H1 (cell line): Measurements from ENCODE around the gene GABRQ. TPM values are rescaled to one million over a fixed set of nuclear protein-coding genes. Genes with fewer than 3 reads are reported as not detected.

Source experiments
- CTCF ChIA-PET: fragments of 300-600 bp; sonication (Branson Sonifier 250); formaldehyde crosslinking; loops from one replicate; lab custom pipeline; 2021; ENCODE audit not compliant: partially characterized antibody; lab: Charles Lee
- POLR2A ChIA-PET: fragments of 300-600 bp; sonication (Branson Sonifier 250); formaldehyde crosslinking; loops from one replicate; lab custom pipeline; 2021; ENCODE audit warnings: inconsistent platforms; ENCODE audit not compliant: partially characterized antibody; lab: Charles Lee
- DNase-seq, 2 experiments: peaks; one replicate each; pipeline versions ENCODE4 v3.0.0 to v3.0.0-alpha.2; 2010 to 2022; ENCODE audit warnings: low spot score in 2 of 2, low read depth in 1 of 2, mixed read lengths in 1 of 2
- FAIRE-seq: peaks from 2 replicates; lab custom pipeline; 2011; peaks lifted over from hg19 to GRCh38; lab: Jason Lieb, UNC
- H2AFZ ChIP-seq: 2 replicates; pipeline ENCODE4 v1.8.1; 2012; ENCODE audit warnings: low read length, inconsistent platforms
- H2AK5ac ChIP-seq: 2 replicates; pipeline ENCODE4 v1.6.1; 2013; ENCODE audit warnings: low read depth, low read length
- H2BK120ac ChIP-seq: replicated peaks from 2 replicates; pipeline ENCODE3; 2013; ENCODE audit warnings: low read depth, low read length, inconsistent platforms
- H2BK12ac ChIP-seq: 2 replicates; pipeline ENCODE4 v1.6.1; 2013; ENCODE audit warnings: low read depth, low read length
- H2BK15ac ChIP-seq: 2 replicates; pipeline ENCODE4 v1.6.1; 2013; ENCODE audit warnings: low read length
- H2BK20ac ChIP-seq: 2 replicates; pipeline ENCODE4 v1.6.1; 2013; ENCODE audit warnings: low read length
- H2BK5ac ChIP-seq: 2 replicates; pipeline ENCODE4 v1.6.1; 2013; ENCODE audit warnings: low read depth, low read length
- H3K14ac ChIP-seq: 2 replicates; pipeline ENCODE4 v1.6.1; 2013; ENCODE audit warnings: inconsistent platforms; ENCODE audit not compliant: insufficient read length
- H3K18ac ChIP-seq: 2 replicates; pipeline ENCODE4 v1.6.1; 2013; ENCODE audit warnings: low read length; ENCODE audit errors: extremely low read depth
- H3K23ac ChIP-seq: 2 replicates; pipeline ENCODE4 v1.6.1; 2013; ENCODE audit warnings: inconsistent platforms; ENCODE audit not compliant: insufficient read length
- H3K23me2 ChIP-seq: 2 replicates; pipeline ENCODE4 v1.6.1; 2013; ENCODE audit warnings: low read depth, low read length
- H3K27ac ChIP-seq: 2 replicates; pipeline ENCODE4 v1.6.1; 2011; ENCODE audit warnings: low read depth, low read length, inconsistent platforms
- H3K27me3 ChIP-seq, 4 experiments: replicated peaks in 1 of 4; 1 replicate in 1 of 4; 2 replicates in 3 of 4; pipeline versions ENCODE4 v1.6.1 to v1.8.1; 2011 to 2013; ENCODE audit warnings: low read length in 3 of 4, mild to moderate bottlenecking in 3 of 4, inconsistent platforms in 2 of 4, mixed read lengths in 2 of 4, moderate library complexity in 1 of 4; ENCODE audit not compliant: control insufficient read depth in 3 of 4, insufficient read depth in 3 of 4; ENCODE audit errors: extremely low read depth in 1 of 4
- H3K36me3 ChIP-seq, 4 experiments: 2 replicates each; pipeline versions ENCODE4 v1.6.1 to v1.8.1; 2011 to 2013; ENCODE audit warnings: mild to moderate bottlenecking in 4 of 4, low read length in 3 of 4, moderate library complexity in 2 of 4, control low read depth in 1 of 4, inconsistent platforms in 1 of 4; ENCODE audit not compliant: insufficient read depth in 4 of 4, control insufficient read depth in 2 of 4
- H3K4ac ChIP-seq: replicated peaks from 2 replicates; pipeline ENCODE3; 2013; ENCODE audit warnings: low read length, low read depth, mixed read lengths, inconsistent platforms; ENCODE audit not compliant: insufficient read length
- H3K4me1 ChIP-seq, 4 experiments: replicated peaks in 1 of 4; 1 replicate in 1 of 4; 2 replicates in 3 of 4; pipeline versions ENCODE4 v1.6.1 to v1.8.1; 2011 to 2013; ENCODE audit warnings: low read length in 3 of 4, inconsistent platforms in 2 of 4, mixed read lengths in 1 of 4; ENCODE audit not compliant: insufficient read depth in 4 of 4, control insufficient read depth in 3 of 4
- H3K4me2 ChIP-seq, 2 experiments: 2 replicates each; pipeline versions ENCODE4 v1.6.1 to v1.8.1; 2011 to 2013; ENCODE audit warnings: low read depth in 2 of 2, low read length in 2 of 2, control low read depth in 1 of 2, inconsistent platforms in 1 of 2, mild to moderate bottlenecking in 1 of 2; ENCODE audit not compliant: insufficient read depth in 1 of 2
- H3K4me3 ChIP-seq, 4 experiments: fragments of 200-600, 300-600 bp in 1 of 4; sonication (generic), shearing (Covaris generic), sonication (Bioruptor Twin) in 1 of 4; 2 replicates each; pipeline versions ENCODE4 v1.5.1 to v1.8.1; 2011 to 2016; ENCODE audit warnings: low read length in 4 of 4, low read depth in 3 of 4, control low read depth in 2 of 4, inconsistent platforms in 2 of 4, mild to moderate bottlenecking in 2 of 4, mixed read lengths in 1 of 4, moderate library complexity in 1 of 4; ENCODE audit not compliant: insufficient read depth in 2 of 4; ENCODE audit errors: extremely low read depth in 1 of 4
- H3K56ac ChIP-seq: replicated peaks from 2 replicates; pipeline ENCODE3; 2013; ENCODE audit warnings: low read depth, mild to moderate bottlenecking, mixed read lengths, low read length, inconsistent platforms; ENCODE audit not compliant: insufficient read length
- H3K79me1 ChIP-seq: 2 replicates; pipeline ENCODE4 v1.6.1; 2013; ENCODE audit warnings: low read depth, low read length, control low read depth
- H3K79me2 ChIP-seq, 2 experiments: 2 replicates each; pipeline versions ENCODE4 v1.6.1 to v1.8.1; 2012 to 2013; ENCODE audit warnings: low read length in 2 of 2, mild to moderate bottlenecking in 2 of 2, inconsistent platforms in 1 of 2; ENCODE audit not compliant: insufficient read depth in 2 of 2, control insufficient read depth in 1 of 2
- H3K9ac ChIP-seq, 4 experiments: replicated peaks in 1 of 4; 1 replicate in 1 of 4; 2 replicates in 3 of 4; pipeline versions ENCODE4 v1.6.1 to v1.8.1; 2011 to 2013; ENCODE audit warnings: low read depth in 3 of 4, low read length in 3 of 4, control low read depth in 2 of 4, mild to moderate bottlenecking in 2 of 4, moderate library complexity in 2 of 4, inconsistent platforms in 1 of 4; ENCODE audit errors: extremely low read depth in 1 of 4
- H3K9me3 ChIP-seq, 2 experiments: 2 replicates each; pipeline versions ENCODE4 v1.6.1 to v1.8.1; 2012 to 2013; ENCODE audit warnings: mild to moderate bottlenecking in 2 of 2, moderate library complexity in 2 of 2, control low read depth in 1 of 2, inconsistent platforms in 1 of 2, low read depth in 1 of 2, low read length in 1 of 2, mixed read lengths in 1 of 2; ENCODE audit not compliant: insufficient read depth in 2 of 2
- H4K20me1 ChIP-seq, 2 experiments: replicated peaks in 1 of 2; 2 replicates each; pipeline versions ENCODE3 to v1.8.1; 2011 to 2013; ENCODE audit warnings: inconsistent platforms in 2 of 2, low read length in 2 of 2, mild to moderate bottlenecking in 1 of 2; ENCODE audit not compliant: insufficient read depth in 2 of 2, control insufficient read depth in 1 of 2
- H4K5ac ChIP-seq: 2 replicates; pipeline ENCODE4 v1.6.1; 2013; ENCODE audit warnings: low read length, low read depth, mixed read lengths, inconsistent platforms; ENCODE audit not compliant: insufficient read length
- H4K8ac ChIP-seq: 2 replicates; pipeline ENCODE4 v1.8.0; 2013; ENCODE audit warnings: mild to moderate bottlenecking, moderate library complexity, low read length, inconsistent platforms; ENCODE audit not compliant: insufficient read depth; ENCODE audit errors: extremely low read depth
- H4K91ac ChIP-seq: replicated peaks from 2 replicates; pipeline ENCODE3; 2013; ENCODE audit warnings: low read length, mixed read lengths, inconsistent platforms; ENCODE audit not compliant: insufficient read length
- ASH2L ChIP-seq: fragments of 200-600, 300-600 bp; sonication (generic); IDR thresholded peaks from one replicate; pipeline ENCODE4 v1.7.1; 2017; ENCODE audit warnings: low read length
- BACH1 ChIP-seq: IDR thresholded peaks from 2 replicates; pipeline ENCODE4 v1.6.1; 2012; ENCODE audit warnings: low read length, improper control_type of control experiment
- CHD1 ChIP-seq: IDR thresholded peaks from 2 replicates; pipeline ENCODE4 v1.6.1; 2012; ENCODE audit warnings: low read depth, low read length, improper control_type of control experiment
- CHD2 ChIP-seq: IDR thresholded peaks from 2 replicates; pipeline ENCODE4 v1.6.1; 2012; ENCODE audit warnings: low read length, improper control_type of control experiment
- EZH2 ChIP-seq: fragments of 200-600 bp; sonication (generic); IDR thresholded peaks from 2 replicates; pipeline ENCODE4 v1.7.1; 2012; ENCODE audit warnings: low read depth, mild to moderate bottlenecking, moderate library complexity, low read length, inconsistent platforms; ENCODE audit not compliant: severe bottlenecking
- KDM4A ChIP-seq: IDR thresholded peaks from one replicate; pipeline ENCODE4 v1.7.1; 2012; ENCODE audit warnings: low read depth, mild to moderate bottlenecking, moderate library complexity, low read length, inconsistent platforms; ENCODE audit not compliant: severe bottlenecking
- POLR2AphosphoS5 ChIP-seq: IDR thresholded peaks from 2 replicates; pipeline ENCODE4 v1.6.1; 2011; ENCODE audit warnings: low read depth, low read length
- RNF2 ChIP-seq: fragments of 200-900, 300-1000 bp; sonication (generic); IDR thresholded peaks from 2 replicates; pipeline ENCODE4 v1.7.1; 2016; ENCODE audit warnings: borderline replicate concordance, low read depth, mild to moderate bottlenecking, antibody characterized with exemption, low read length; ENCODE audit not compliant: poor library complexity, severe bottlenecking; ENCODE audit errors: missing control alignments
- RXRA ChIP-seq: IDR thresholded peaks from 2 replicates; pipeline ENCODE4 v1.6.1; 2011; ENCODE audit warnings: low read depth, mild to moderate bottlenecking, low read length, moderate library complexity; ENCODE audit not compliant: insufficient read depth
- SIX5 ChIP-seq: IDR thresholded peaks from 2 replicates; pipeline ENCODE4 v1.6.1; 2011; ENCODE audit warnings: mild to moderate bottlenecking, low read depth, low read length
- SP1 ChIP-seq: IDR thresholded peaks from 2 replicates; pipeline ENCODE4 v1.6.1; 2011; ENCODE audit warnings: low read depth, low read length
- TBP ChIP-seq: IDR thresholded peaks from 2 replicates; pipeline ENCODE4 v1.6.1; 2011; ENCODE audit warnings: low read depth, low read length, improper control_type of control experiment
- TEAD4 ChIP-seq: IDR thresholded peaks from 2 replicates; pipeline ENCODE4 v1.6.1; 2012; ENCODE audit warnings: low read depth, low read length, inconsistent platforms, mixed read lengths
- YY1 ChIP-seq: IDR thresholded peaks from 2 replicates; pipeline ENCODE4 v1.6.1; 2011; ENCODE audit warnings: low read depth, mild to moderate bottlenecking, low read length
- ZNF274 ChIP-seq: IDR thresholded peaks from 2 replicates; pipeline ENCODE4 v1.7.0; 2012; ENCODE audit warnings: low read length, borderline replicate concordance; ENCODE audit errors: extremely low read depth
- WGBS, 2 experiments: shearing (Covaris generic) in 1 of 2; methylation state at CpG; one replicate each; pipeline versions ENCODE4 v1.1.6 to v1.1.7; 2013 to 2015; ENCODE audit warnings: low lambda C conversion rate in 2 of 2, mixed read lengths in 2 of 2, inconsistent platforms in 1 of 2, low coverage in 1 of 2, missing lambda C conversion rate in 1 of 2; ENCODE audit not compliant: insufficient replicate concordance in 2 of 2, insufficient coverage in 1 of 2, insufficient read length in 1 of 2; ENCODE audit errors: extremely low coverage in 1 of 2, missing lambda C conversion rate in 1 of 2; 5-methylcytosine and 5-hydroxymethylcytosine counted together
- polyA plus RNA-seq, 7 experiments: library from polyadenylated mRNA; depleted of rRNA in 3 of 7; stranded (reverse) in 5 of 7; unstranded in 2 of 7; fragments of >200 nt in 5 of 7; fragments of 200-250 nt in 2 of 7; gene quantifications; 1 replicate in 5 of 7; 2 replicates in 1 of 7; 4 replicates in 1 of 7; pipeline versions ENCODE4 v1.2.1 to v1.2.3, GENCODE V29; 2011 to 2013; ENCODE audit warnings: missing spikeins in 2 of 7, mixed read lengths in 2 of 7
- total RNA-seq: library from RNA; stranded (reverse); fragmentation: NEBNext Ultra II Directional; extraction: Animal tissue kit (Norgen Biotek cat#: 25700); gene quantifications from 2 replicates; pipeline ENCODE4 v1.2.1, GENCODE V29; 2021

The GABRQ gene
- total and polyA plus RNA-seq, 2 of the 8 experiments (the other 6 are each of a cell fraction or from before 2014, with no cell fraction given) = 6.3 to 9.6 TPM

GRCh38 chrX:152656087-152656486 lies 18.4 kb downstream of the GABRQ start:
- Histone ChIP-seq H3K56ac (no peak overlapping the region), H4K20me1 (peaks cover 0 to 1% of the 10 kb centered on the region in 2 experiments)
- no peak for TF ChIP-seq ASH2L
- TF ChIP-seq BACH1 = no peak
- TF ChIP-seq RNF2 = no peak
- no peak for TF ChIP-seq RXRA
- TF ChIP-seq POLR2AphosphoS5 = no peak
- no peak for TF ChIP-seq YY1
- TF ChIP-seq SIX5 = no peak
- TF ChIP-seq ZNF274 = no peak
- no peak for TF ChIP-seq KDM4A
- no peak for TF ChIP-seq TEAD4
- no peak for TF ChIP-seq CHD2
- no peak for TF ChIP-seq CHD1
- no peak for TF ChIP-seq EZH2
- no peak for TF ChIP-seq SP1
- TF ChIP-seq TBP = no peak

More at GRCh38 chrX:152656087-152656486, 18.4 kb downstream of the GABRQ start:
- Histone ChIP-seq H4K91ac (no peak overlapping the region), H2AFZ (no peak overlapping the region), H2BK15ac (no peak overlapping the region), H3K14ac (no peak overlapping the region), H2AK5ac (no peak overlapping the region), H3K36me3 (peaks cover 0 to 7% (median 1%) of the 10 kb centered on the region in 4 experiments; a peak in 2 of 8 replicates), H4K8ac (no peak overlapping the region), H3K18ac (no peak overlapping the region), H3K27ac (no peak overlapping the region), H3K4me2 (no peak overlapping the region), H4K5ac (no peak overlapping the region), H2BK120ac (no peak overlapping the region), H3K4ac (no peak overlapping the region), H3K27me3 (no peaks in the 10 kb centered on the region), H2BK5ac (no peak overlapping the region), H3K9ac (no peak overlapping the region), H3K4me1 (no peaks in the 10 kb centered on the region), H3K23me2 (no peaks in the 10 kb centered on the region), H3K79me2 (no peaks in the 10 kb centered on the region), H3K4me3 (no peak overlapping the region), H3K79me1 (no peaks in the 10 kb centered on the region), H3K9me3 (no peaks in the 10 kb centered on the region; a peak in 1 of 4 replicates), H2BK12ac (no peak overlapping the region), H3K23ac (no peak overlapping the region), H2BK20ac (no peak overlapping the region)
- WGBS, 2 experiments = 90% methylated on average over 2 of the region's 4 CpGs; no CpG with 5 or more reads in 1 of the 2 experiments
- CTCF ChIA-PET = interaction anchor here (1.2 to 8.3 kb wide), 4 partner anchors 9 to 907 kb away, joined by 3 to 58 read pairs (median 5); no protein-coding TSS in a partner anchor
- DNase-seq = no peak
- FAIRE-seq = no peak
- POLR2A ChIA-PET = no interaction called here
